GM21576 (cell line): ENCODE measurements around the gene ATXN7.

Experiments
- ATAC-seq: cut with Tn5 transposase; IDR thresholded peaks from one replicate; pipeline ENCODE4 v1.9.1; 2021; ENCODE audit warnings: mild to moderate bottlenecking, moderate library complexity; ENCODE audit not compliant: unreplicated experiment

The ATXN7 gene

DNA sequence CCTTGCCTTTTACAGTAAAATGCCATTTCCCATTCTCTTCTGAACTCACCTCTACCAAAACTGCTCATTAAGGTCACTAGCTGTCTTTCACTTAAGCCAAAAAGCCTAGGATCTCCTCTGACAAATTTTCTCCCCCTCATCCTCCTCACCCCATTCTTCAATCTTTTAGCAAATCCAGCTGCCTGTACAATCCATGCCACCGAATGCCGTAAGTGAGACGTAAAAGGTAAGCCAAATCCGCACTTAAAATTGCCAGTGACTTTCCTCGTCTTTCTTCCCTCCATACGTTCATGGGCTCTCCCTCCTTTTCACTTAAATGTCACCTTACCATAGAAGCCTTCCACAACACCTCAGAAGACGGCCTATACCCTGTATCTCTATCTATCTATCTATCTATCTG lies 145.9 kb downstream of the ATXN7 start:
- no peak for ATAC-seq

GRCh38 chr3:64010199-64010598 lies 146.5 kb downstream of the ATXN7 start:
- ATAC-seq = no peak

DNA sequence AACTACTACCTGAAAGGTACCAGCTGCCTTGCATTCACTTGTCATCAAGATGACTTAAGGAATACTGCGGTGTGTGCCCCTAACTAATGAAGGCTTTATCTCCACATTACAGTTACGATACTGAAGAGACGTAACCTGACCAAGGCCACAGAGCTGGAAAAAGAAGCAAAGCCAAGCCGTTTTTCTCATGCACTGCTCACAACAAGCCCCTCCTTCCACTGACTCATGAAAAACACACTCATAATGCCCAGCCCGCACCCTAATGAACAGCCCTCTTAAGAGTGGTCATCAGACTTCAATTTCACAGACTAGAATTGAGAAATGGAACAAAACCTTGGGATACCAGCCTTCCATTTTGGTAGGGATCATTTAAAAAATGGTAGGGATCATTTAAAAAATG lies 148.0 kb downstream of the ATXN7 start:
- ATAC-seq = no peak

- no peak for ATAC-seq
Measured at GRCh38 chr3:64016941-64017620, 153.4 kb downstream of the ATXN7 start.

DNA sequence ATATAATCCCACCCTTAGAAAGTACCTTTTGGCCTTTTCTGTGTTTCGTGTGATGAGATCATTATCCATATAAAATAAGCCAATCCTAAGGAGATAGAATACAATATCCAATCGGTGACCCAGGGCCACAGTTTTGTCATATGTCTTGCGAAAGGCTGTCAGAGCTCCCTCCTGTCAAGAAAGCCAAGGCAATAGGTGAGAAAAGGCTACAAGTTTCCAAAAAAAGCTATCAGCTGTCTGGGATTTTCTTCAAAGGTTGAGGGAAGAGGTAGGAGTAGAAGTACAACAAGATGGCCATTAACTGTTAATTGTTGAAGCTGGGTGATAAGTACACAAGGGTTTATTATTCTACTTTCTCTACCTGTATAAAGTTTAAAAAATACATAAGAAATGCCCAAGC lies 155.6 kb downstream of the ATXN7 start:
- ATAC-seq = no peak

DNA sequence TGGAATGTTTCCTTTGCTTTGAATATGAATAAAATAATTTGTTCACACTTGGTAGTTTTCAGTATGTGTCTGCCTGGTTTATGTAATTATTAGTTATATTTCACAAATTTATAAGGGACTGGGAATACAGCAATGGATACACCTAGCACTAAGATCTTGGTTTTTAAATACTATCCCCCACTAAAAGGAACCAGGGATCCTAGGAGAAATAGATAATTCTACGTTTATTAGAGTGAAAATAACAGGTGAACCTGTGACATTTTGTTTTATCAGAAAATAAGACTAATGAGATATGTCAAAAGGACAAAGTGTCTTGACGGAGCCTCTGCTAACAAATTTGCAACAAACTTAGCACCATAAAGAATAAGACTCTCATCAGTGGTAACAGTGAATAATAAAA lies 156.2 kb downstream of the ATXN7 start:
- ATAC-seq = no peak

DNA sequence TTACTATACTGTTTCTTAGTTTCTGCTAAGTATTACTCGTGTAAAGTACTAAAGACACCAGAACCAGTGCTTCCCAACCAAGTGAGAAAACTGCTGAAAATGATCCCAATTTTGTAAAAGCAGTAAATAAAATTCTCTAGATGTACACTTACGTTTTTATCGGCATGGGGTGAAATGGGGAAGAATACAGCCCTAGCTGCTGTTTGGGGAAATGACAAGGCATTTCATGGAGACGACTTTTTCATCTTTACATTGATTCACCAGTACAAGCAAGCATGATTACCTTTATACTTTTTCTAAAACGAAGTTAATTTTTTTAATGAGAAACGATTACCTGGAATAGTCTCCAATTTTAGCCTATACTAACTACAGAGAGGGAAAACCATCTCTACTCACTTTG lies 158.3 kb downstream of the ATXN7 start:
- no peak for ATAC-seq

DNA sequence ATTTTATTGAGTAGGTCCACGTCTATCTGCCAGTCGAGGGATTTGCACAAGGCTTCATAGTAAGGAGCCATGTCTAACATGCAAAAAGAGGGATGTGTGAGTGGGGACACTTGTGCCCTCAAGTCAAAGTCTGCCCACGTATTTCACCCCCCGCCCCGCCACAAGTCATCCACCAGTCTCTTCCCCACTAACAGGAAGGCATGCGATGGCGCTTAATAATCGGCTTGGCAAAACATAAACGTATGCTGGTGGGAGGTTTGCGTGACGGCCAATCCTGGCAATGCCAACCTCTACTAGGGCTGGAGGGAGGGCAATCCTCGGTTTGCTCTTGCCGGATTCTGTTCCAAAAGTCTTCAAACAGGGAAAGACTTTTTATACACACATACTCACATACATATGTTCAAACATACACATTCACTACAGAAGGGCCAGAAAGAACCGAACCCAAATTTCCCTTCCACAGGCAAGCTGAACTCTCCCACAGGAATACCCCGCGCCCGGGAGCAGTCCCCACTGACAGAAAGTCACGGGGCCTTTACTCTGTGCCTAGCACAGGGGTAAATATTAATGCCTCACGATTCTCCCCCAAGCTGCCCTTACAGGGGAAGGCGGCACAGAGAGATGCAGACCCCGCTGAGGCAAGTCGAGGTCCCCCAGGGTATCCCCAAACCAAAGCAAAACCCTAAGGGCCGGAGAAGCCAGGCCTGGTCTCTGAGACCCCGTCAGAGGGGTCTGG lies 159.0 kb downstream of the ATXN7 start:
- ATAC-seq = no peak

DNA sequence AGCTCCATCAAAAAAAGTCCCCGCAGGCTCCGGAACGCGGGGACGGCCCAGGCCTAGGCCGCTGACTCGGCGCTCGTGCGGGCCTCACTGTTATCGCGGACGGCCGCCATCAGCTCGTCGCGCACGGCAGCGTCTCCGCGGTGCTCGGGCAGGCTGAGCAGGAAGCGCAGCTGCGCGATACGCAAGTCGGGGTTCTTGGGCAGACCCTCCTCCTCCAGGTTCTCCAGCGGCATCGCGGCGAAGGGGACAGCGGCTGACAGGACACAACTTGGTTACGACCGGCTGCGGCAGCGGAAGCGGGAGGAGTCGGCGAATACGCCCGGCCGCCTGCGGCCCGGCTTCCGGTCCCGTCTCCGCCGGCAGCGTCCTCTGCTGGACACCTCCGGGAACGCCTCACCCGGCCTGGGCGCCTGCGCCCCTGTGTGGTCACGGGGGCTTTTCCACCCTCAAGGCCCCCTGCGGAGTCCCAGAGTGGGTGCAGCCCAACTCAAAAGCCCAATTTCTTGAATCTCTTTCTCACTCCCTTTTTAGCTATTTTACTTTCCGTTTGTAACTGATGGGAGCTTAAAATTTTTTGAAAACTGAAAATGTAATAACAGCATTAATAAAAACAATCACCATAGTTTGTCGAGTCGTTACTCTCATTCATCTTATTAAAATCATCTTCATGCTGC lies 159.7 kb downstream of the ATXN7 start, which contains the start of gene PSMD6:
Gene PSMD6 (minus strand): TSS at position 308 of the 674 bp plus-strand sequence. CDS start 75 bp downstream, at position 233.
- peak; percentile 98 for ATAC-seq

DNA sequence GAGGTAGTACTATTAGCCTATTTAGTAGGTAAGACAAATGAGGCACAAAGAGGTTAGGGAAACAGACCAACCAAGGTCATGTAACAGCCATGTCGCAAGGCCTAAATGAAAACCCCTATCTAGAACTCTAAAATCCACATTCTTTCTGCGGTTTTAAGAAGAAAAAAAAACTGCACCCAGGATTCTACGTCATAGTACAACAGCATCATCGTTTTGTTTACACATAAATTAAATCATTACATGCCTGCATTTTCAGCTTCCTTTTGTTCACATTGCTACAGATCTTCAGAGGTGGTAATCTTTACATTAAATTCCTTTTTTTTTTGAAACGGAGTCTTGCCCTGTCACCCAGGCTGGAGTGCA lies 160.2 kb downstream of the ATXN7 start:
- no peak for ATAC-seq

- ATAC-seq = no peak
Measured at GRCh38 chr3:64026346-64026745, 162.7 kb downstream of the ATXN7 start.

GRCh38 chr3:64027658-64028057 lies 164.0 kb downstream of the ATXN7 start:
- no peak for ATAC-seq

- no peak for ATAC-seq
Measured at GRCh38 chr3:64028754-64029153, 165.1 kb downstream of the ATXN7 start.

DNA sequence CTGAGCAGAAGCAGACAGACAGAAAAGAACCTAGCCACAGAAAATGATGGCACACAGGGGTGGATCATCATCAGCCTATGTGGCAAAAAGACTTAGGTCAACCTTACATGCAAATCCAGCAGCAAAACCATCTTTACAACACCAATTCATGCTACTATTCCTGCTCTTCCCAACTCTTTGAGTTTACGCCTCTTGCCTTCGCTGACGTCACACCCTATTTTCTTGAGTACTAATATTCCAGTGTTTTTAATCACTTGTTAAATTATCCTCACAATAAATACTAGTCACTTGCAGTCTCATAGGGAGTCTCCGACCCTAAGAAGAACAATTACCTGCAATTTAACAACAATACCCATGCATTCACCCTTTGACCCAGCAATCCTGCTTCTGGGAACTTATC lies 165.6 kb downstream of the ATXN7 start:
- ATAC-seq = no peak

GRCh38 chr3:64030741-64031140 lies 167.1 kb downstream of the ATXN7 start:
- peak; percentile 95 for ATAC-seq

GRCh38 chr3:64031540-64032508 lies 168.2 kb downstream of the ATXN7 start:
- no peak for ATAC-seq

DNA sequence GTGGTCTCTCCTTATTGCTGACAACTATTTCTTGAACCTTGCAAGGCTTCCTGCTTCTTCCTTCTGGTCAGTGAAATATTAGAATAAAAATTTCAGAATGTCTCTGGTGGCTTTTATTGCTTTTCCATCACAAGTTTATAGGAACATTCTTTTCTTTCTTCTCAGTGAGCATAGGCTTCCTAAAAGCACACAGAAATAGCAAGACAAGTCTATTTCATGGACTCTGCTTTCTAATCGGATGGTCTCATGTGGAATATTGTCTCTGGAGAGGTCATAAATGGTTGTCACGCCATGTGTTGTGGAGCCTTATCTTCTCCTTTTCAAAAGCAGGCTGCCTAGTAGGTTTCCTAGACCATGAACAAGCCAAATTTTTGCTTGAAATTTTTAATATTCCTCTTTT lies 169.4 kb downstream of the ATXN7 start:
- ATAC-seq = no peak

DNA sequence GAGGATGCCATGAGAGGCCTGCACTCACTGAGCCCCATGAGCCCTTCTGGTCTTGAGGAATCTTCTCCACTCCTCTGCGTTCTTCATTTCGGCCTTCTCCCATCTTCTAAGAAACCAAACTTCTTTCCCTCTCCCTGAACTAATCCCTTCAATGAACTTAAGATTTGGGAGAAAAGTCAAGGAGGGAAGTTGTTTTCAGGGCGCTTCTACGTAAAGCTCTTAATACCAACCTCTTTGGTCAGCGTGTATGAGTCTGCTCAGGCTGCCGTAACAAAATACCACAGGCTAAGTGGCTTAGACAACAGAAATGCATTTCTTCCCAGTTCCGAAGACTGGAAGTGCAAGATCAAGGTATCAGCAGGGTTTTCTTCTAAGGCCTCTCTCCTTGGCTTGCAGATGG lies 173.4 kb downstream of the ATXN7 start:
- no peak for ATAC-seq

GRCh38 chr3:64038253-64038767 lies 174.6 kb downstream of the ATXN7 start:
- ATAC-seq = no peak

GRCh38 chr3:64039332-64039731 lies 175.7 kb downstream of the ATXN7 start:
- ATAC-seq = no peak
